GM23248 (cell line): ENCODE results near the gene ZSCAN10. TPM values are rescaled to one million over a fixed set of nuclear protein-coding genes. Genes with fewer than 3 reads are reported as not detected.

Source experiments
- DNase-seq: peaks from one replicate; pipeline ENCODE4 v3.0.0-alpha.2; 2015
- H2AFZ ChIP-seq: fragments of 200-600 bp; sonication (generic); 2 replicates; pipeline ENCODE4 v1.6.1; 2016; ENCODE audit warnings: antibody characterized with exemption
- H3F3A ChIP-seq: fragments of 200-600 bp; sonication (generic); 2 replicates; pipeline ENCODE4 v1.6.1; 2016; ENCODE audit warnings: mild to moderate bottlenecking, antibody characterized with exemption, mixed run types; ENCODE audit not compliant: insufficient read depth
- H3K27ac ChIP-seq: fragments of 200-600 bp; sonication (generic); 2 replicates; pipeline ENCODE4 v1.5.1; 2016; ENCODE audit warnings: mild to moderate bottlenecking
- H3K27me3 ChIP-seq: fragments of 200-600 bp; sonication (generic); replicated peaks from 2 replicates; pipeline ENCODE4 v1.6.1; 2016; ENCODE audit warnings: mild to moderate bottlenecking; ENCODE audit not compliant: insufficient read depth
- H3K36me3 ChIP-seq: fragments of 200-600 bp; sonication (generic); 2 replicates; pipeline ENCODE4 v1.6.1; 2016; ENCODE audit warnings: low read depth, mild to moderate bottlenecking
- H3K4me1 ChIP-seq: fragments of 200-600 bp; sonication (generic); 2 replicates; pipeline ENCODE4 v1.6.1; 2016; ENCODE audit warnings: mild to moderate bottlenecking; ENCODE audit not compliant: insufficient read depth
- H3K4me2 ChIP-seq: fragments of 200-600 bp; sonication (generic); one replicate; pipeline ENCODE4 v1.6.1; 2016; ENCODE audit warnings: mild to moderate bottlenecking; ENCODE audit not compliant: unreplicated experiment
- H3K4me3 ChIP-seq: fragments of 200-600 bp; sonication (generic); 2 replicates; pipeline ENCODE4 v1.5.1; 2016; ENCODE audit warnings: mild to moderate bottlenecking
- H3K79me2 ChIP-seq: fragments of 200-600 bp; sonication (generic); 2 replicates; pipeline ENCODE4 v1.6.1; 2016; ENCODE audit warnings: mild to moderate bottlenecking; ENCODE audit not compliant: insufficient read depth
- H3K9ac ChIP-seq: fragments of 200-600 bp; sonication (generic); 2 replicates; pipeline ENCODE4 v1.6.1; 2016; ENCODE audit warnings: mild to moderate bottlenecking
- H3K9me2 ChIP-seq: fragments of 200-600 bp; sonication (generic); 2 replicates; pipeline ENCODE4 v1.6.1; 2016; ENCODE audit warnings: mixed run types, mild to moderate bottlenecking, moderate library complexity; ENCODE audit not compliant: insufficient read depth
- H3K9me3 ChIP-seq: fragments of 200-600 bp; sonication (generic); one replicate; pipeline ENCODE4 v1.6.1; 2017; ENCODE audit warnings: low read depth
- H4K20me1 ChIP-seq: fragments of 200-600 bp; sonication (generic); 2 replicates; pipeline ENCODE4 v1.6.0; 2016; ENCODE audit not compliant: insufficient read depth
- EZH2 ChIP-seq: fragments of 200-600 bp; sonication (generic); IDR thresholded peaks from 2 replicates; pipeline ENCODE4 v1.6.1; 2018; ENCODE audit warnings: antibody characterized with exemption, mild to moderate bottlenecking; ENCODE audit not compliant: insufficient read depth, poor library complexity, severe bottlenecking
- EZH2phosphoT487 ChIP-seq: fragments of 200-600 bp; sonication (generic); IDR thresholded peaks from 2 replicates; pipeline ENCODE4 v1.6.1; 2018; ENCODE audit warnings: antibody characterized with exemption, moderate library complexity, mild to moderate bottlenecking, low read depth; ENCODE audit not compliant: insufficient read depth
- WGBS, 2 experiments: methylation state at CpG; one replicate each; pipeline ENCODE4 v1.1.6; 2015 to 2017; ENCODE audit warnings: low lambda C conversion rate in 2 of 2, low coverage in 1 of 2; ENCODE audit errors: missing lambda C conversion rate in 2 of 2; 5-methylcytosine and 5-hydroxymethylcytosine counted together
- in situ Hi-C: fragments of 300-500 bp; cut with MboI; formaldehyde crosslinking; loops from 2 replicates; pipeline ENCODE4 v1.15.0; 2020
- polyA plus RNA-seq: library from polyadenylated mRNA; unstranded; fragments of >200 nt; fragmentation: Nextera tagmentation; extraction: Ambion mirVana; gene quantifications from 2 replicates; pipeline ENCODE4 v1.2.1, GENCODE V29; 2016
- total RNA-seq: library from RNA; depleted of rRNA; stranded (reverse); fragments of >200 nt; shearing (Covaris generic); gene quantifications from 2 replicates; pipeline ENCODE4 v1.2.3, GENCODE V29; 2014

ZSCAN10 gene
- total and polyA plus RNA-seq, 2 experiments from 2014 or later = 0.08 TPM; not detected in 1

- no peak for TF ChIP-seq EZH2
- no peak for TF ChIP-seq EZH2phosphoT487
- in situ Hi-C loops = no loop called here
- H2AFZ ChIP-seq = no peak overlapping the region
- no peaks in the 10 kb centered on the region for H3K27me3 ChIP-seq
- no peak for DNase-seq
- no peak overlapping the region for H3K27ac ChIP-seq
- H3K9ac ChIP-seq = no peak overlapping the region
- peaks cover 4% of the 10 kb centered on the region for H3K4me1 ChIP-seq
- no peaks in the 10 kb centered on the region for H3F3A ChIP-seq
- no peaks in the 10 kb centered on the region for H3K9me3 ChIP-seq
- no peak overlapping the region for H3K4me2 ChIP-seq
- H3K36me3 ChIP-seq = no peaks in the 10 kb centered on the region
- WGBS, 2 experiments = 73 to 74% methylated on average over 14 of the region's 14 CpGs
- H3K9me2 ChIP-seq = no peaks in the 10 kb centered on the region
- no peak overlapping the region for H3K4me3 ChIP-seq
- H4K20me1 ChIP-seq = no peaks in the 10 kb centered on the region
- H3K79me2 ChIP-seq = no peaks in the 10 kb centered on the region
These were observed 38.6 kb downstream of the ZSCAN10 start for GRCh38 chr16:3060339-3061127.

- Histone ChIP-seq H2AFZ (peak overlapping the region; percentile 96), H3K9me2 (no peaks in the 10 kb centered on the region), H3K9me3 (no peaks in the 10 kb centered on the region), H3K4me1 (no peaks in the 10 kb centered on the region), H3K27me3 (no peaks in the 10 kb centered on the region), H3F3A (no peaks in the 10 kb centered on the region), H4K20me1 (no peaks in the 10 kb centered on the region), H3K36me3 (no peaks in the 10 kb centered on the region), H3K79me2 (no peaks in the 10 kb centered on the region), H3K4me2 (peak overlapping the region; percentile 81), H3K9ac (peak overlapping the region; percentile 86), H3K4me3 (peak overlapping the region; percentile 90), H3K27ac (peak overlapping the region; percentile 17; the same call in 1 of the 2 replicates)
- in situ Hi-C loops = no loop called here
- DNase-seq = no peak
- no peak for TF ChIP-seq EZH2
- TF ChIP-seq EZH2phosphoT487 = no peak
- 77 to 83% methylated on average over 8 to 9 of the region's 9 CpGs for WGBS, 2 experiments
These were observed 39.3 kb downstream of the ZSCAN10 start for GRCh38 chr16:3059723-3060242.

GRCh38 chr16:3059041-3059722 is 39.9 kb downstream of the ZSCAN10 start:
- peak overlapping the region; percentile 17; the same call in 1 of the 2 replicates for H3K27ac ChIP-seq
- no peaks in the 10 kb centered on the region for H3K27me3 ChIP-seq
- H3K4me1 ChIP-seq = no peaks in the 10 kb centered on the region
- H4K20me1 ChIP-seq = no peaks in the 10 kb centered on the region
- WGBS, 2 experiments = 1 to 2% methylated on average over 11 to 46 of the region's 67 CpGs
- TF ChIP-seq EZH2phosphoT487 (no peak), EZH2 (no peak)
- H3K4me2 ChIP-seq = peak overlapping the region; percentile 81
- no peaks in the 10 kb centered on the region for H3F3A ChIP-seq
- H3K9me3 ChIP-seq = no peaks in the 10 kb centered on the region
- in situ Hi-C loops = no loop called here
- peak overlapping the region; percentile 96 for H2AFZ ChIP-seq
- H3K9ac ChIP-seq = peak overlapping the region; percentile 86
- H3K9me2 ChIP-seq = no peaks in the 10 kb centered on the region
- peak; percentile 93 for DNase-seq
- no peaks in the 10 kb centered on the region for H3K79me2 ChIP-seq
- peak overlapping the region; percentile 90 for H3K4me3 ChIP-seq
- no peaks in the 10 kb centered on the region for H3K36me3 ChIP-seq

GRCh38 chr16:3058139-3059030 is 40.7 kb downstream of the ZSCAN10 start:
- H3K79me2 ChIP-seq = no peaks in the 10 kb centered on the region
- peak overlapping the region; percentile 96 for H2AFZ ChIP-seq
- no peak for TF ChIP-seq EZH2
- no peak for TF ChIP-seq EZH2phosphoT487
- peak overlapping the region; percentile 81 for H3K4me2 ChIP-seq
- in situ Hi-C loops = no loop called here
- H4K20me1 ChIP-seq = no peaks in the 10 kb centered on the region
- H3K27me3 ChIP-seq = no peaks in the 10 kb centered on the region
- no peaks in the 10 kb centered on the region for H3F3A ChIP-seq
- no peaks in the 10 kb centered on the region for H3K9me3 ChIP-seq
- H3K9me2 ChIP-seq = no peaks in the 10 kb centered on the region
- WGBS, 2 experiments = 26 to 35% methylated on average over 22 to 72 of the region's 77 CpGs
- H3K9ac ChIP-seq = peak overlapping the region; percentile 86
- no peaks in the 10 kb centered on the region for H3K4me1 ChIP-seq
- peak; percentile 36 for DNase-seq
- H3K36me3 ChIP-seq = no peaks in the 10 kb centered on the region
- H3K4me3 ChIP-seq = peak overlapping the region; percentile 90
- H3K27ac ChIP-seq = no peak overlapping the region
